ENCODE measurements around the gene CKAP5.

DNA sequence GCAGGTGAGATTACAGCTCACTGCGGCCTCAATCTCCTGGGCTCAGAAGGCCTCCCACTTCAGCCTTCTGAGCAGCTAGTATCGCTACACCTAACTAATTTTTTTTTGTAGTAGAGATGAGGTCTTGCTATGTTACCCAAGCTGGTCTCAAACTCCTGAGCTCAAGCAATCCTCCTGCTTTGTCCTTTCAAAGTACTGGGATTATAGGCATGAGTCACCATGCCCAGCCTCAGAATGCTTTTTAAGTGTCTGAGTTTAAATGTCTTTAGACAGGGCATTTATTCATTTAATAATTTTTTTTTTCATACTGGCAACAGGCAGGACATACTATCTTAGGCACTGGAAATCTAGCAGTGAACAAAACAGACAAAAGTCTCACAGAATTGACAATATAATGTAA, 44.6 kb upstream of the CKAP5 start:
- TF ChIP-seq CEBPB (IDR thresholded peaks at IDR 0.05; ENCODE audit: low read depth) (no peak), CTCF (IDR thresholded peaks at IDR 0.05 in 2 of 3, conservative IDR thresholded peaks at IDR 0.05 in 1 of 3; ENCODE audit: borderline replicate concordance in 1 of 3, insufficient read depth in 1 of 3, low read depth in 2 of 3, low read length in 2 of 3) (no peak), ZNF274 (IDR thresholded peaks at IDR 0.05; ENCODE audit: low read depth, low read length) (no peak), EZH2 (IDR thresholded peaks at IDR 0.05) (no peak), POLR2A (IDR thresholded peaks at IDR 0.05; ENCODE audit: borderline replicate concordance, extremely low read depth, insufficient read depth, insufficient read length) (no peak), YY1 (IDR thresholded peaks at IDR 0.05; ENCODE audit: extremely low read depth, insufficient replicate concordance, low read depth, low read length) (no peak), JUND (IDR thresholded peaks at IDR 0.05) (no peak)
- TF ChIP-seq, protein P1, sequence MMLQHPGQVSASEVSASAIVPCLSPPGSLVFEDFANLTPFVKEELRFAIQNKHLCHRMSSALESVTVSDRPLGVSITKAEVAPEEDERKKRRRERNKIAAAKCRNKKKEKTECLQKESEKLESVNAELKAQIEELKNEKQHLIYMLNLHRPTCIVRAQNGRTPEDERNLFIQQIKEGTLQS (IDR thresholded peaks at IDR 0.05) = no peak
